Neural progenitor cell (in vitro differentiated cells): Measurements from ENCODE around the gene KLHL17. TPM values are rescaled to one million over a fixed set of nuclear protein-coding genes. Genes with fewer than 3 reads are reported as not detected.

Source experiments
- DNase-seq: peaks from one replicate; pipeline ENCODE4 v3.0.0-alpha.2; 2016; ENCODE audit warnings: low spot score
- H2AFZ ChIP-seq: fragments of 200-600 bp; sonication (generic); replicated peaks from 2 replicates; pipeline ENCODE4 v1.6.1; 2016; ENCODE audit warnings: antibody characterized with exemption
- H3F3A ChIP-seq: fragments of 200-600 bp; sonication (generic); 2 replicates; pipeline ENCODE4 v1.6.1; 2016; ENCODE audit warnings: antibody characterized with exemption, low read depth
- H3K27ac ChIP-seq: fragments of 200-600 bp; sonication (generic); 2 replicates; pipeline ENCODE4 v1.5.1; 2016; ENCODE audit warnings: mild to moderate bottlenecking
- H3K27me3 ChIP-seq: fragments of 200-600 bp; sonication (generic); 2 replicates; pipeline ENCODE4 v1.6.1; 2016; ENCODE audit warnings: mild to moderate bottlenecking, moderate library complexity
- H3K36me3 ChIP-seq: fragments of 200-600 bp; sonication (generic); 2 replicates; pipeline ENCODE4 v1.5.1; 2016
- H3K4me1 ChIP-seq: fragments of 200-600 bp; sonication (generic); 2 replicates; pipeline ENCODE4 v1.6.1; 2016; ENCODE audit warnings: mixed run types
- H3K4me2 ChIP-seq: fragments of 200-600 bp; sonication (generic); 2 replicates; pipeline ENCODE4 v1.6.1; 2016
- H3K4me3 ChIP-seq: fragments of 200-600 bp; sonication (generic); 2 replicates; pipeline ENCODE4 v1.5.1; 2016
- H3K79me2 ChIP-seq: fragments of 200-600 bp; sonication (generic); 2 replicates; pipeline ENCODE4 v1.6.1; 2016; ENCODE audit warnings: low read depth
- H3K9ac ChIP-seq: fragments of 200-600 bp; sonication (generic); 2 replicates; pipeline ENCODE4 v1.6.1; 2016
- H3K9me3 ChIP-seq: fragments of 200-600 bp; sonication (generic); 2 replicates; pipeline ENCODE4 v1.5.1; 2016; ENCODE audit warnings: low read depth
- H4K20me1 ChIP-seq: fragments of 200-600 bp; sonication (generic); 2 replicates; pipeline ENCODE4 v1.6.1; 2016; ENCODE audit warnings: low read depth
- H3K27ac Mint-ChIP-seq: 3 replicates; pipeline ENCODE4 v1.8.0; 2021; ENCODE audit warnings: mixed read lengths
- H3K27me3 Mint-ChIP-seq: 2 replicates; pipeline ENCODE4 v1.8.0; 2022; ENCODE audit warnings: low read depth, mild to moderate bottlenecking, inconsistent platforms, moderate library complexity, mixed read lengths; ENCODE audit not compliant: insufficient read depth
- H3K36me3 Mint-ChIP-seq: 3 replicates; pipeline ENCODE4 v1.8.0; 2021; ENCODE audit warnings: mixed read lengths
- H3K4me1 Mint-ChIP-seq: 3 replicates; pipeline ENCODE4 v1.8.0; 2021; ENCODE audit warnings: mixed read lengths
- H3K4me3 Mint-ChIP-seq: 3 replicates; pipeline ENCODE4 v1.8.0; 2021; ENCODE audit warnings: mild to moderate bottlenecking, moderate library complexity, mixed read lengths
- H3K9me3 Mint-ChIP-seq: 3 replicates; pipeline ENCODE4 v1.8.0; 2020; ENCODE audit warnings: mixed read lengths
- CTCF ChIP-seq: fragments of 200-600 bp; sonication (generic); IDR thresholded peaks from 2 replicates; pipeline ENCODE4 v1.5.1; 2017; ENCODE audit warnings: antibody characterized with exemption, mild to moderate bottlenecking
- EZH2 ChIP-seq: fragments of 200-600 bp; sonication (generic); IDR thresholded peaks from 2 replicates; pipeline ENCODE4 v1.6.1; 2017; ENCODE audit warnings: antibody characterized with exemption, mild to moderate bottlenecking, moderate library complexity
- EZH2phosphoT487 ChIP-seq: fragments of 200-600 bp; sonication (generic); IDR thresholded peaks from 2 replicates; pipeline ENCODE4 v1.6.1; 2017; ENCODE audit warnings: antibody characterized with exemption
- total RNA-seq: library from RNA; depleted of rRNA; stranded (reverse); fragments of >200 nt; gene quantifications from 2 replicates; pipeline ENCODE4 v1.2.3, GENCODE V29; 2015; ENCODE audit warnings: low replicate concordance

KLHL17 gene
- total RNA-seq, 1 donor from 2014 or later, result 10.7 TPM

GRCh38 chr1:927748-928147 is 32.6 kb upstream of the KLHL17 start:
- H3K27me3 Mint-ChIP-seq, result peaks cover 51% of the 10 kb centered on the region
- Histone ChIP-seq H3K9ac (no peak overlapping the region), H2AFZ (no peak overlapping the region), H3K4me2 (no peak overlapping the region), H3K79me2 (no peaks in the 10 kb centered on the region), H3K27ac (no peak overlapping the region), H3K27me3 (peaks cover 100% of the 10 kb centered on the region), H3K36me3 (no peaks in the 10 kb centered on the region), H4K20me1 (peaks cover 53% of the 10 kb centered on the region), H3F3A (peaks cover 5% of the 10 kb centered on the region), H3K4me1 (peaks cover 11% of the 10 kb centered on the region), H3K4me3 (no peak overlapping the region), H3K9me3 (no peaks in the 10 kb centered on the region)
- no peak for DNase-seq
- no peak overlapping the region for H3K4me3 Mint-ChIP-seq
- no peaks in the 10 kb centered on the region for H3K9me3 Mint-ChIP-seq
- H3K36me3 Mint-ChIP-seq, result no peaks in the 10 kb centered on the region
- H3K4me1 Mint-ChIP-seq, result peaks cover 23% of the 10 kb centered on the region
- TF ChIP-seq EZH2phosphoT487 (no peak), EZH2 (no peak), CTCF (no peak)
- H3K27ac Mint-ChIP-seq, result no peak overlapping the region

DNA sequence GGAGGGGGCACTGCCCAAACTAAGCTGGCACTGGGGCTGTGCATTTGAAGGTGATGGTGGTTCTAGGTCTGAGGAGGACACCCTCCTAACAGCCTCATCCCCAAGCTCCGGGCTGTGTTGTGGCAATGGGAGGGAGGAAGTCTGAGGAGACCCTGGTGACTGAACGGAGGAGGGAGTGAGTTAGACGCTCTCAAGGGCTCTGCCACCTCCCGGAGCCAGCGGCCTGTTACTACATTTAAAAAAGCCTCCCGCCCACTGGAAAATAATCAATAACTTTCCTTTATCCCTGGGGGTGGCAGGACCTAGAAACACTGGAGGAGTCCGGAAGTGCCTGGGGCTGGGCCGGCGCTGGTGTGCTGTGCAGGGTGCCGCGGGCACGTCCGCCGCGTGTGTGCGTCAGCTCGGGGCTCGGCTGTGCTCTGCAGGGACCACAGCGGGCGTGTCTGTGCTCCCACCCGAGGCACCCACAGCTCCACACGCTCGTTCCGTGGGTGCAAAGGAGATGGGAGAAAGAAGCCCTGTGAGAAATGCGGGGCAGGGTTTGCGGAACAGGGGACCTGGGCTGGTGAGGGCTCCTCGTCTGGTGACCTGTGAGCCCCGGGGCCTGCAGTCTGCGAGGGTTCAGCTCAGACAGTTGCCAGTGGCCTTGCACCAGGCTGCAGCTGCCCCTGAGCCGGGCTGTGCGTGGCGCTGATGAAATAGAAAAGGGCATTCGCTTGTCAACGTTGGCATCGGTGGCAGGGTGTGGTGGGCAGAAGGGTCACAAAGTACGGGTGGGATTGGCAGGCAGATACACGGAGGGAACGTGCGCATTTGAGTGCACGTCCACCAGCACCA is 31.3 kb upstream of the KLHL17 start:
- no peak overlapping the region for H3K27ac Mint-ChIP-seq
- Histone ChIP-seq H3K4me2 (no peak overlapping the region), H3K4me3 (no peak overlapping the region), H3K27ac (no peak overlapping the region), H2AFZ (no peak overlapping the region), H3F3A (peaks cover 5% of the 10 kb centered on the region), H3K4me1 (peaks cover 4% of the 10 kb centered on the region), H3K36me3 (no peaks in the 10 kb centered on the region), H3K9ac (no peak overlapping the region), H4K20me1 (peaks cover 55% of the 10 kb centered on the region), H3K27me3 (peaks cover 99% of the 10 kb centered on the region), H3K79me2 (no peaks in the 10 kb centered on the region), H3K9me3 (no peaks in the 10 kb centered on the region)
- H3K4me1 Mint-ChIP-seq, result peaks cover 18% of the 10 kb centered on the region
- TF ChIP-seq CTCF, result no peak
- TF ChIP-seq EZH2, result no peak
- no peak for TF ChIP-seq EZH2phosphoT487
- no peaks in the 10 kb centered on the region for H3K9me3 Mint-ChIP-seq
- no peak for DNase-seq
- H3K27me3 Mint-ChIP-seq, result peaks cover 51% of the 10 kb centered on the region
- H3K36me3 Mint-ChIP-seq, result no peaks in the 10 kb centered on the region
- peak overlapping the region; percentile 46 for H3K4me3 Mint-ChIP-seq

- Histone ChIP-seq H3K36me3 (no peaks in the 10 kb centered on the region), H3K27ac (no peak overlapping the region), H3K4me3 (no peak overlapping the region), H3K9ac (no peak overlapping the region), H4K20me1 (peaks cover 52% of the 10 kb centered on the region), H3K79me2 (no peaks in the 10 kb centered on the region), H2AFZ (no peak overlapping the region), H3K4me1 (peaks cover 5% of the 10 kb centered on the region), H3K27me3 (peaks cover 93% of the 10 kb centered on the region), H3K4me2 (no peak overlapping the region), H3F3A (no peaks in the 10 kb centered on the region), H3K9me3 (no peaks in the 10 kb centered on the region)
- TF ChIP-seq CTCF (no peak), EZH2phosphoT487 (no peak), EZH2 (no peak)
- Mint-ChIP-seq H3K27ac (no peak overlapping the region), H3K36me3 (no peaks in the 10 kb centered on the region), H3K9me3 (no peaks in the 10 kb centered on the region), H3K27me3 (peaks cover 53% of the 10 kb centered on the region), H3K4me1 (peaks cover 21% of the 10 kb centered on the region), H3K4me3 (no peak overlapping the region)
- DNase-seq, result no peak
These were observed 30.4 kb upstream of the KLHL17 start for GRCh38 chr1:929712-930632.
